Caki2 (cell line): ENCODE data around the gene CDS1. TPM values are rescaled to one million over a fixed set of nuclear protein-coding genes. Genes with fewer than 3 reads are reported as not detected.

Source experiments
- DNase-seq: peaks from one replicate; pipeline ENCODE4 v3.0.0-alpha.2; 2015; ENCODE audit warnings: low read depth
- in situ Hi-C: cut with HindIII; loops from 2 replicates; pipeline ENCODE4 v1.10.0; 2016; ENCODE audit warnings: low sequenced_read_pairs, low pct_unique_long_range_greater_than_20kb, mixed read lengths
- total RNA-seq: library from RNA; depleted of rRNA; stranded (reverse); fragments of >200 nt; shearing (Covaris generic); gene quantifications from 2 replicates; pipeline ENCODE4 v1.2.3, GENCODE V29; 2014; ENCODE audit warnings: low replicate concordance

Gene CDS1
- total RNA-seq, 1 experiment from 2014 or later: 13.0 TPM

DNA sequence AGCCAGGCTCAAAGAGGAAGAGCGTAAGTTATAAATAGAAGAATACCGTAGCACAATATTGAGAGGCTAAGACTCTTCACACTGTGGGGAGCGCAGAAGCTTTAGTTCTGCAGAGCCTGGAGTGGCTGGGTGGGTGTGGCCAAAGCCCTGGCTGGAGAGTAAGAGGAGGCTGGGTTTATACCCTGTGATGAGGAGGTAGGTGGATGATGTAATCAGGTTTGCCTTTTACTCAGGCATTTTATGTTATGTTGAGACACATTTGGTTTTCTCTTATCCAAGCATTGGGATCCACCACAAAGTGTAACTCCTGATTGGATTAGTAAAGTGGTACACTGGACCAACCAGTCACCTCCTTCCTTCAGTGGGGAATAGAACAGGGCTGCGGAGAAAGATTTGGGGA is 13.9 kb downstream of the CDS1 start:
- peak; percentile 46 for DNase-seq
- in situ Hi-C loops: no loop called here

DNA sequence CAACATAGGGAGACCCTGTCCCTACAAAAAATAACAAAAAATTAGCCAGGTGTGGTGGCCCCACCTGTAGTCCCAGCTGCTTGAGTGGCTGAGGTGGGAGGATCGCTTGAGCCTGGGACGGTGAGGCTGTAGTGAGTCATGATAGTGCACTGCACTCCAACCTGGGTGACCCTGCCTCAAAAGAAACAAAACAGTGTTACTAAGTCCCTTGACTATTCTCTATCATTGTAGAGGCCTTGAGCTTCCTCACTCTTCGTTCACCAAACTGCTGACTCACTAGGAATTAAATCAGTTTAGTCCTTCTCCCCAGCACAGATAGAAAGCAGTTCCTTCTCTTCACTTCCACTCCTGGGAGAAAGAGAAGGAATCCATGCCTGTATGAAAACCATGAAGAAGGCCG is 14.5 kb downstream of the CDS1 start:
- in situ Hi-C loops: no loop called here
- DNase-seq: peak; percentile 65

GRCh38 chr4:84606645-84607044 is 23.7 kb downstream of the CDS1 start:
- in situ Hi-C loops: no loop called here

GRCh38 chr4:84611531-84611930 is 28.6 kb downstream of the CDS1 start:
- in situ Hi-C loops: no loop called here
- DNase-seq: no peak

More at GRCh38 chr4:84606645-84607044, 23.7 kb downstream of the CDS1 start:
- no peak for DNase-seq

DNA sequence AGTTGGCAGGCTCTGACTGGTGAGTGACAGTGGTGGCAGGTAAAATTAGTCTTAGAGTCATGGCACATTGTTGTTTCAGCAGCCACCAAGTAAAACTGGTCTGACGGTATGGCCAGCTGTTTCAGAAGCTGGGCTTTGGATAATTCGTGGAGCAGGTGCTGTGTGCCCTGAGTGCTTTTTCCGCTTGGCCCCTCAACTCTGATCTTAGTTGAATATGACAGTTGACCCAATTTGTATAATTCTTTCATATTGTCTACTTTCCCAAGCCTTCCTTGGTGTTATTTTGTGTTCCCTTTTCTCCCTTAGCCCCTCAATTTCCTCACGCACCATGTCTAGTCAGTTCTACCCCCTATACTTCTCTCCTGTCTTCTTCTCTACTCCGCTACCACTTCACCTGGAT is 32.0 kb downstream of the CDS1 start:
- DNase-seq: no peak
- in situ Hi-C loops: no loop called here

DNA sequence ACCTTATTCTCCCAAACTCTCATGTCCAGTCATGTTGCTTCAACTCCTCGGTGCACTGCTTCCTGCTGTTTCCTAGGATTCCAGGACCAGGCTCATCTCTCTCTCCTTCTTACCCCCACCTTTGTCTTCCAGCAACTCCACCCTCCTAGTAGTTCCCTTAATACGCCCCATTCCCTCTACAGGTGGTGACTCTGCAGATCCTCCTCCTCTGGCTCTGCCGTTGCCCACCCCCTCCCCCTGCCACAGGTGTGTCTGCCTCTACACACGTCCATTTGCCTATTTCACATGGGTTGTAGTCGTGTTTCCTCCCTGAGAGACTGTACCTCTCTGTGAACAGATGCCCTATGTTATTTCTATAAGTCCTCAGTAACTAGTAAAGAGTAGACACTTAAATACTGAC is 32.4 kb downstream of the CDS1 start:
- in situ Hi-C loops: no loop called here

DNA sequence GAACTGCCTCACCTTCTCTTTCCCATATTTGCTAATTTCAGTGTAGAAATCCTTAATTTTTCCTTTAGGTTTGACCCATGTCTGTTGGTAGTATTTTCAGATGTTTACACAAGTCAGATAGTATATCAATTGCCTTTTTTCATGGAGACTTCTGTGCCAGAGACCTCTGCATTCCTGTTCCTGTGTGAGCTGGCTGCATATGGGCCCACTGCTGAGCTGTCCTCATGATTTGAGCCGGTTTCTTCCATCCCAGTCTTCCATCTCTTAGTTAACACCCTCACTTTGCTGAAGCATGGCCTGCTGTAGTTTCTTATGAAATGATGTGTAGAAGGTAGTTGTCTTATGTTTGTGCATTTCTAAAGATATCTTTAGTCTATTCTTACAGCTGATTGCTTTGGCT is 40.0 kb downstream of the CDS1 start:
- no peak for DNase-seq
- in situ Hi-C loops: no loop called here

More for the DNA sequence above, 32.4 kb downstream of the CDS1 start:
- no peak for DNase-seq

GRCh38 chr4:84623661-84624060 is 40.7 kb downstream of the CDS1 start:
- DNase-seq: no peak
- in situ Hi-C loops: no loop called here

DNA sequence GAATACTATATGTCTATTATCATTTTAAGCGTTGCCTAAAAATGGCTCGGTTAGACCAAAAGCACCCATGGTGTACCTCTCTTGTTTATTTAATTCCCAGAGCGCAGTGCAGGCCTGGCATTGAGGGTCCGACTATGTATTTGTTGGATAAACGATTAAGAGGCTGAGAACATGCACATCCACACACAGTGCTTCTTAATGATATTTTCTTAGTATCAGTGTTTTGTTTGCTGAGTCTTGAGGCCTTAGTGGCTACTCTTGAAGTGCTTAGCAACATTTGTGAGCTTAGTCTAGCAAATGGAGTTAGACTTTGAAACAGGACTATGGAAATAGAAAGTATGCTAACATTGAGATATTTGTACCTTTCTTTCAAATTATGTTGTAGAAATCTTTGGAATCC is 43.7 kb downstream of the CDS1 start:
- in situ Hi-C loops: no loop called here

DNA sequence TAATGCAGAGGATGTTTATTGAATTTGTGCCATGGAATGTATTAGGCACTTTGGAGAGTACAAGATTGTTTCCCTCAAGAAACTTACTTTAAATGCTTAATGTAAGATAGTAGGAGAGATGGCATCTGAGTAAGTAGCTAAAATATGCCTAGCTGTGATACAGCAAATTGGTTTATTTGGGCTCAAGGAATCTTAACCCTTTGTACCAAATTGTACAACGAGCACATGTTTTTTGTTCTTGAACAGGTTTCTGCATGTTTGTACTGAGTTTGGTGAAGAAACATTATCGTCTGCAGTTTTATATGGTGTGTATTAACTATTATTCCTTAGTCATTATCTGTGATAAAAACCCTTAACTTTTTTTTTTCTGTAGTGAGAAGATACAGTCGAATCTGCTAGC is 48.6 kb downstream of the CDS1 start:
- DNase-seq: no peak
- in situ Hi-C loops: no loop called here

More for the DNA sequence above, 43.7 kb downstream of the CDS1 start:
- no peak for DNase-seq

DNA sequence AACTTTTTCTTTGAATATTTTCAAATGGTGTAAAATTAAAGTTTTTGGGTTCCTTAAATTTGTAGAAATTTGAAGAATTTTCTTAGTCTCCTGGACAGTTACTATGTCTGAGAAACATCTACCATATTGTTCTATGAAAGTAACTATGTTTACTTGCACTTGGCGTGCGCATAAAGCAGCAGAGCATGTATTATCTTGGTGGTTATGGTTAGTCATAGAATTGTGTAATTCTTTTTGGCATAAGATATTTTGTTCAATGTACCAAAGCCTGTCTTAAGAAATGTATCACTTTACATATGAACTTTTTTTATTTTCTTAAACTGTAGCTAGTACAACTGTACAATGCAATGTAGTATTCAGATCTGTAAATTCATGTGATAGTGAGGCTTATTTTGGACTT is 49.2 kb downstream of the CDS1 start:
- no peak for DNase-seq
- in situ Hi-C loops: no loop called here

DNA sequence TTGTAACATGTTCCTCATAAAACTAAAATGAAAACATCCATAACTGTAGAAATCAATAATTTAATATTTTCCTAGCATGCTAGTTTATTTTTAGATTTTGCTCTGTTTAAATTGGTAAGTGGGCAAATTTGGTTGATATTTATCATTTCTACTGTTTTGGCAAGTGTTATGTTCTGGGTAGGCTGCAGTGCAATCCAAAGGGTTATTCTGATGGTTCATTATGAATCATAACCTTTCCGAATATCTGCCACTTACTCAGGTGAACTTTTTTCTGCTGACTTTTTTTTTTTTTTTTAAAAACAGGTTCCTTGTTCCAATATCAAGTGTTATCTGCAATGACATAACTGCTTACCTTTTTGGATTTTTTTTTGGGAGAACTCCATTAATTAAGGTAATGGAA is 52.0 kb downstream of the CDS1 start:
- no peak for DNase-seq
- in situ Hi-C loops: no loop called here

DNA sequence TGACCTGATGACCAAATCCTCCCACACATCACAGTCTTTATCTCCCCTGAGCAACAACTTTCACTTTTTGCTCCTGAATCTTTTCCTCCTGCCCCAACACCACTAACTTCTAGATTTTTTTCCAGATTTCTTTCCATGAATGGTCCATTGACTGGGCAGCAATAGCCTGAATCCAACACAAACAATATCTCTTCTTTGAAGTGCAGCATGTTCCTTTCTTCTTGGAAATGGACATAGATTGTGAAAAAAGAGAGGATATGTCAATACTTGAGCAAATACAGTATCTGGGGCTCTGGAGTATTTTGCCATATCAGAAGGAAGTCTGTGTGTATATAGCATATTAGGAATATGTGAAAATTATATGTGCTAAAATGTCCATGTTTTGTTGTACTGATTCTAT is 55.2 kb downstream of the CDS1 start:
- in situ Hi-C loops: no loop called here
- DNase-seq: no peak

DNA sequence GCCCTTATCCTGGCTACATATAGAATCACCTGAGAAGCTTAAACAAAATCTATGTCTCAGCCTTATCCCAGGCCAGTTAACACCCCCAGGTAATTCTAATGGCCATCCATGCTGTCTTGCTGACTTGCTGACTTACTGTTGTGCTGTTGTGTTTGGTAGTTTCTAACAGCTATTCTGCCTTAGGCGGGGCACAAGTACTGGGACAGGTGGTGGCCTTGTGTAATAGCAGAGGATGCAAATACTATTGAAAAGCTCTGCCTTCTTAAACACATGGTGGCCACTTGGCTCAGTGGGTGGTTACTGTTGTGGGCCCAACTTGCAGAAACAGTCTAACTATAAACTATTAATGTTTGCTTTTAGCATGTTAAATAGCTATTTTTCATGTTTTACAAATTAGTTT is 56.2 kb downstream of the CDS1 start:
- in situ Hi-C loops: no loop called here
- DNase-seq: no peak

- in situ Hi-C loops: no loop called here
- DNase-seq: no peak
Measured at GRCh38 chr4:84644087-84644486, 61.2 kb downstream of the CDS1 start.

DNA sequence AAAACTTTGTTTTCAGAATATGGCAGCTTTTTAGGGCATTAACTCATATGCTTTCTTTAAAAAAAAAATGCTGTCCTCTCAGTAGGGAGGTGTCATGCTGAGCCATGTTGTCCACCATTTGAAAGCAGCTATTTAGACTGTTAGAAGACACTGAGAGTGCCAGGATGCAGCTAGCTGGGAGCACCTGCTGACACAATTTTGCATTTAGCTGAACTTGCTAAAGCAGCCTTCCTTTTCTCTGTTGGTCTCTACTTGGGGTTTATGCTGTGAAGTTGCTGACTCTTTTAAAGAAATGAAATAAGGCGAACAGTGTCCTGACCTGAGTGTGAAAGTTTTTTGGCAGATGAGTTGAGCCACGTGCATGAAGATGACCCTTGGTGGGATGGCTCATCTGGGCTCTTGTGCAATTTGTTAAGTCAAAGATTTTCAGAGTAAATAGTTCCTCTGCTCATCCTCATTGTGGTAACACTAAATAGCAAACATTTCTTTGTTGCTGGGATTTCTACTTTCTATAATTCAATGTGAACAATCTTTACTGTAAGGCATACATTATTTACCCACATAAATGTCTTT is 64.5 kb downstream of the CDS1 start:
- in situ Hi-C loops: no loop called here
- DNase-seq: no peak

DNA sequence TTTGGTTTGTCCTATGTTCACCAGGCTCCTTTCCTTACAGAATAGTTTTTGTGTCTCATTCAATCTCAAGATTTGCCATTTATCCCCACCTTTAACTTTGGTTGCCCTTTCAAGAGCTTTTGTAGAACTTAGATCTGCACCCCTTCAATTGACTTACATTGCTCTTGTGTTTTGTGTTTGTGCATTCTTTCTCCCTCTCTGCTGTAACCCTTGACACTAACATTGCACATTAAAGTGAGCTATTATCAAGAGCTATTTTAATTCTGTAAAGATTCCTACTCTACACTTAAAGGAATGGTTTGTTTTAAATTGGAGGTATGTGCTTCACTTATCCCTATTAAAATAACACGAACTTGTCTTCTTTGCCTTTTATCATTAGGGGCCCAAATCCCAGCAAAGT is 65.3 kb downstream of the CDS1 start:
- DNase-seq: no peak
- in situ Hi-C loops: no loop called here

- DNase-seq: no peak
- in situ Hi-C loops: no loop called here
Measured at GRCh38 chr4:84648863-84649647, 66.1 kb downstream of the CDS1 start.

DNA sequence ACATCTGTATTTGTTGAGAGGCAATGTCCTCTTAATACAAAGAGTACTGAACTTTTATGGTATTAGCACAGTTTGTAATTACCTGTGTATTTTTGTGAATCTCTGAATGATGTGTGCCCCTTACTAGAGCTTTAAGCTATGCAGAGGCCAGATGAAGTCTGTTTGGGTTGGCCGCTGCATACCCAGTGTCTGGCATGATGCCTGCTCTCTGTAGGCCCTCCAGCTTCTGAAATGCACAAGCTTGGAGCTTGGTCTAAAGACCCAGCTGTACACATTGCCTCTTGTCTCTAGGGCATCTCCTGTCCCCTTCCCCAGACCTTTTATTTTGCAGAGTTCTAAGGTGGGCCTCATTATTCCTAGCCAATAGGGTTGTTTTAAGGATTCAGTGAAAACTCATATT is 68.6 kb downstream of the CDS1 start:
- DNase-seq: no peak
- in situ Hi-C loops: no loop called here

GRCh38 chr4:84652478-84652877 is 69.6 kb downstream of the CDS1 start:
- in situ Hi-C loops: no loop called here

More at GRCh38 chr4:84652478-84652877, 69.6 kb downstream of the CDS1 start:
- DNase-seq: no peak
